ENCODE measurements around the gene ATXN7L3.
A peak's percentile ranks its signal among the peaks of the same experiment; 100 is the strongest.

ATXN7L3 gene

DNA sequence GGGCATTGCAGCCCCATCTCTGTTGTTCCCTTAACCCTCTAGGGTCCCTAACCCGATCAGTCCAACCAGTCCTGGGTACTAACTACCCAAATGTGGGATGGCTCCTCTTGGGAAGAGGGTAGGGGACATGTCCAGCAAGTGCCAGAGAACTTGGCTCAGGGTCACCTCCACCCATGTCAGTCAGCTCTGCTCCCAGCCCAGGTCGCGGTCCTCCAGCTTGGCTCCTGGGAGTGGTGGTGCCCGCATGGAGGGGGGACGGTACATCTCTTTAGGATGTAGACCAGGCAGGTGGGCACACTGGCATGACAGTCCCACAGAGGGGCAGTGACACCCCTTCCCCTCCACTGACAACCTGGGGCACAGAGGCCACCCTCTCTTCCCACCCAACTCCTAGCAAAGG, 6.9 kb downstream of the ATXN7L3 start:
- Histone ChIP-seq H3K9ac (ENCODE audit: low read length) (no peak overlapping the region), H3K4me1 (ENCODE audit: control insufficient read depth, low read depth, low read length) (peaks cover 4% of the 10 kb centered on the region), H3K27me3 (ENCODE audit: control insufficient read depth, insufficient read depth, low read length) (no peaks in the 10 kb centered on the region), H3K4me3 (ENCODE audit: low read length) (no peak overlapping the region), H3K27ac (ENCODE audit: low read length) (no peak overlapping the region), H3K9me3 (ENCODE audit: control insufficient read depth, low read depth, low read length) (no peaks in the 10 kb centered on the region), H3K36me3 (ENCODE audit: control insufficient read depth, low read depth, low read length) (peaks cover 48% of the 10 kb centered on the region)

DNA sequence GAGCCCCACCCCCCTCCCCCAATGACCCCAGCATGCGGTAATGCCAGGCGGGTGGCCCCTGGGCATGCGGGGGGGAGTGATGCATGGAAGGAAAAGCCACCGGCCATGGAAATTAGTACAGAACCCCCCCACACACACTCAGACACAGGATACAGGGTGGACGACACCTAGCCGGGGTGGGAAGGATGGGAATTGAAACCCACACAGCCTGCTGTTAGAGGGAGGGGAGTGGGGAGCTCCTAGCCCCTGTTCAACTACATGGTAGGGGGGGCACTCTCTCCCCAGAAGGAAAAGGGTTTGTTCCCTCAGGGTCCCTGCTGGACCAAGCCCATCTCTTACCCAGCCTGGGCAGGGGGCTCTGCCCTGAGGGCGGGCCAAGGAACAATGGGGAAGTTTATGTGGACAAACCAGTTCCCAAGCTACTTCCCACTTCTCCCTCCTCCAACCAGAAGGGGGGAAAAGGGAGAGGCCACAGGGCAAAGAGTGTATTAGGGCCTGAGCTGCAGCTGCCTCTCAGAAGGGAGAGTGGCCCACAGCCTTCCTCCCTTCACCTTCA, 7.7 kb downstream of the ATXN7L3 start:
- H3K9me3 ChIP-seq (ENCODE audit: control insufficient read depth, low read depth, low read length) = no peaks in the 10 kb centered on the region
- H3K36me3 ChIP-seq (ENCODE audit: control insufficient read depth, low read depth, low read length) = peaks cover 41% of the 10 kb centered on the region
- H3K27me3 ChIP-seq (ENCODE audit: control insufficient read depth, insufficient read depth, low read length) = no peaks in the 10 kb centered on the region
- H3K9ac ChIP-seq (ENCODE audit: low read length) = no peak overlapping the region
- H3K27ac ChIP-seq (ENCODE audit: low read length) = no peak overlapping the region
- no peak overlapping the region for H3K4me3 ChIP-seq (ENCODE audit: low read length)
- peaks cover 4% of the 10 kb centered on the region for H3K4me1 ChIP-seq (ENCODE audit: control insufficient read depth, low read depth, low read length)

DNA sequence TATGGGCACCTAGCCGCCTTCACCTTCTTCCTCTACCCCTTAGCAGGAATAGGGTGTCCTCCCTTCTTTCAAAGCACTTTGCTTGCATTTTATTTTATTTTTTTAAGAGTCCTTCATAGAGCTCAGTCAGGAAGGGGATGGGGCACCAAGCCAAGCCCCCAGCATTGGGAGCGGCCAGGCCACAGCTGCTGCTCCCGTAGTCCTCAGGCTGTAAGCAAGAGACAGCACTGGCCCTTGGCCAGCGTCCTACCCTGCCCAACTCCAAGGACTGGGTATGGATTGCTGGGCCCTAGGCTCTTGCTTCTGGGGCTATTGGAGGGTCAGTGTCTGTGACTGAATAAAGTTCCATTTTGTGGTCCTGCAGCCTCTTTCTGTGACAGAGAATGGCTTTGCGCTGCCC, 8.3 kb downstream of the ATXN7L3 start:
- no peak overlapping the region for H3K9ac ChIP-seq (ENCODE audit: low read length)
- no peak overlapping the region for H3K4me3 ChIP-seq (ENCODE audit: low read length)
- H3K36me3 ChIP-seq (ENCODE audit: control insufficient read depth, low read depth, low read length) = peaks cover 37% of the 10 kb centered on the region
- H3K4me1 ChIP-seq (ENCODE audit: control insufficient read depth, low read depth, low read length) = peaks cover 4% of the 10 kb centered on the region
- H3K9me3 ChIP-seq (ENCODE audit: control insufficient read depth, low read depth, low read length) = no peaks in the 10 kb centered on the region
- H3K27ac ChIP-seq (ENCODE audit: low read length) = no peak overlapping the region
- H3K27me3 ChIP-seq (ENCODE audit: control insufficient read depth, insufficient read depth, low read length) = no peaks in the 10 kb centered on the region

DNA sequence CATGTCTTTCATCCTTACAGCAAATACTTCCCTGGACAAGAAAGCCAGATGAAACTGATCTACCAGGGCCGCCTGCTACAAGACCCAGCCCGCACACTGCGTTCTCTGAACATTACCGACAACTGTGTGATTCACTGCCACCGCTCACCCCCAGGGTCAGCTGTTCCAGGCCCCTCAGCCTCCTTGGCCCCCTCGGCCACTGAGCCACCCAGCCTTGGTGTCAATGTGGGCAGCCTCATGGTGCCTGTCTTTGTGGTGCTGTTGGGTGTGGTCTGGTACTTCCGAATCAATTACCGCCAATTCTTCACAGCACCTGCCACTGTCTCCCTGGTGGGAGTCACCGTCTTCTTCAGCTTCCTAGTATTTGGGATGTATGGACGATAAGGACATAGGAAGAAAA, 9.2 kb downstream of the ATXN7L3 start:
- Histone ChIP-seq H3K36me3 (ENCODE audit: control insufficient read depth, low read depth, low read length) (peaks cover 32% of the 10 kb centered on the region), H3K4me3 (ENCODE audit: low read length) (no peak overlapping the region), H3K9me3 (ENCODE audit: control insufficient read depth, low read depth, low read length) (no peaks in the 10 kb centered on the region), H3K27ac (ENCODE audit: low read length) (no peak overlapping the region), H3K9ac (ENCODE audit: low read length) (no peak overlapping the region), H3K4me1 (ENCODE audit: control insufficient read depth, low read depth, low read length) (peaks cover 4% of the 10 kb centered on the region), H3K27me3 (ENCODE audit: control insufficient read depth, insufficient read depth, low read length) (no peaks in the 10 kb centered on the region)

DNA sequence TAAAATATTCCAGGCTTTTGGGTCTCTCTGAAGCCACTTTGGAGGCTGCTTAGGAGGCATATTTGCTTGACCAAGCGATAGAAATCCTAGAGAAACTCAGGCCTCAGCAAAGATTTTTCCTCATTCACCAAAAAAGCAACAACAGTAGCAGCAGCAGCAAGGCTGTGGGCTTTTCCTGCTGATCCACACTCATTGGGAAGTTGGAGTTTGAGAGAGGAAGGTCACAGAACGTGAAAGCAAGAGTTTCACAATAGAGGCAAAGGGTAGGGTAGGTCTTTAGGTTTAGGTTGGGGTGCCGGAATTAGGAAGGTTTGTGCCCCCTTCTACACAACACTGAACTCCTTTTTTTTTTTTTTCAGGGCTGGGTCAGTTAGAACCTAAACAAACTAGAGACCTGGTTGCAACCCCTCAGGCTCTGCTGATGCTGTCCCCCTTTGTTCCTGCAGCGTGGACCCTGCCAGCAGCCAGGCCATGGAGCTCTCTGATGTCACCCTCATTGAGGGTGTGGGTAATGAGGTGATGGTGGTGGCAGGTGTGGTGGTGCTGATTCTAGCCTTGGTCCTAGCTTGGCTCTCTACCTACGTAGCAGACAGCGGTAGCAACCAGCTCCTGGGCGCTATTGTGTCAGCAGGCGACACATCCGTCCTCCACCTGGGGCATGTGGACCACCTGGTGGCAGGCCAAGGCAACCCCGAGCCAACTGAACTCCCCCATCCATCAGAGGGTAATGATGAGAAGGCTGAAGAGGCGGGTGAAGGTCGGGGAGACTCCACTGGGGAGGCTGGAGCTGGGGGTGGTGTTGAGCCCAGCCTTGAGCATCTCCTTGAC, 10.9 kb downstream of the ATXN7L3 start:
- H3K36me3 ChIP-seq (ENCODE audit: control insufficient read depth, low read depth, low read length) = peaks cover 16% of the 10 kb centered on the region
- H3K9me3 ChIP-seq (ENCODE audit: control insufficient read depth, low read depth, low read length) = no peaks in the 10 kb centered on the region
- peaks cover 4% of the 10 kb centered on the region for H3K4me1 ChIP-seq (ENCODE audit: control insufficient read depth, low read depth, low read length)
- H3K4me3 ChIP-seq (ENCODE audit: low read length) = no peak overlapping the region
- H3K9ac ChIP-seq (ENCODE audit: low read length) = no peak overlapping the region
- no peak overlapping the region for H3K27ac ChIP-seq (ENCODE audit: low read length)
- no peaks in the 10 kb centered on the region for H3K27me3 ChIP-seq (ENCODE audit: control insufficient read depth, insufficient read depth, low read length)

DNA sequence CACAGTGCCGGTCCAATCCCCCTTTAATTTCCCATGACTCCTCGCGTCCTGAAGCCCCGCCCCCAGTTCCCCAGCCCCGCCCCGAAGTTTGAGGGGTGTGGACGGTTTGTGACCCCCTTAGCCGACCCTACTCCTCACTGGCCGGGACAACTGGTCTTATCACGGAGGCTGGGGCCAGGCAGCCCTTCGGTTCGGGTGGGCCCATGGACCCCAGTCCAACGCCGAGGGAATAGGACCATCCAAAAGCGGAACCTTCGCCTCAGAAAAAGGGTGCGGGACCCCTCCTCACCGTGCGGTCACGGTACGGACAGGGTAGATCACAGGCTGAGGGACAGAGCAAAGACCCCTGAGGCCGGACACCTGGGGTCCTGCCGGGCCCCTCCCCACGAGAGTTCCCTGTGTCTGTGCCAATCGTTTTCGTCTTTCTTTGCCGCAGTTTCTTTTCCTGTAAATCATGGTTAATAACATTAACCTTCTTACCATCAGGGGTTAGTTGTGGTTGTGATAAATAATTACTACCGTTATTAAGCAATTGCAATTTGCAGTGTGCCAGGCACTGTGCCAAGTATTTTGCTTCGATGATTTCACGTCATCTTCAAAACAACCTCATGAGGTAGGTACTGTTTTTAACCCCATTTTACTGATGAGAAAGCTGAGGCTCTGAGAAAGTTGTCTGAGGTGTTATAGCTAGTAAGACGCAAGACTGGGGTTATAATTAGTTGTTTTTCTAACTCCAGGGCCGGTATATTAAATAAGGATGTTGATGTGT, 12.4 kb downstream of the ATXN7L3 start:
- Histone ChIP-seq H3K9ac (ENCODE audit: low read length) (peak overlapping the region; percentile 71), H3K27me3 (ENCODE audit: control insufficient read depth, insufficient read depth, low read length) (no peaks in the 10 kb centered on the region), H3K4me3 (ENCODE audit: low read length) (peak overlapping the region; percentile 100), H3K9me3 (ENCODE audit: control insufficient read depth, low read depth, low read length) (no peaks in the 10 kb centered on the region), H3K27ac (ENCODE audit: low read length) (peak overlapping the region; percentile 75), H3K4me1 (ENCODE audit: control insufficient read depth, low read depth, low read length) (peaks cover under 1% of the 10 kb centered on the region), H3K36me3 (ENCODE audit: control insufficient read depth, low read depth, low read length) (peaks cover 11% of the 10 kb centered on the region)

DNA sequence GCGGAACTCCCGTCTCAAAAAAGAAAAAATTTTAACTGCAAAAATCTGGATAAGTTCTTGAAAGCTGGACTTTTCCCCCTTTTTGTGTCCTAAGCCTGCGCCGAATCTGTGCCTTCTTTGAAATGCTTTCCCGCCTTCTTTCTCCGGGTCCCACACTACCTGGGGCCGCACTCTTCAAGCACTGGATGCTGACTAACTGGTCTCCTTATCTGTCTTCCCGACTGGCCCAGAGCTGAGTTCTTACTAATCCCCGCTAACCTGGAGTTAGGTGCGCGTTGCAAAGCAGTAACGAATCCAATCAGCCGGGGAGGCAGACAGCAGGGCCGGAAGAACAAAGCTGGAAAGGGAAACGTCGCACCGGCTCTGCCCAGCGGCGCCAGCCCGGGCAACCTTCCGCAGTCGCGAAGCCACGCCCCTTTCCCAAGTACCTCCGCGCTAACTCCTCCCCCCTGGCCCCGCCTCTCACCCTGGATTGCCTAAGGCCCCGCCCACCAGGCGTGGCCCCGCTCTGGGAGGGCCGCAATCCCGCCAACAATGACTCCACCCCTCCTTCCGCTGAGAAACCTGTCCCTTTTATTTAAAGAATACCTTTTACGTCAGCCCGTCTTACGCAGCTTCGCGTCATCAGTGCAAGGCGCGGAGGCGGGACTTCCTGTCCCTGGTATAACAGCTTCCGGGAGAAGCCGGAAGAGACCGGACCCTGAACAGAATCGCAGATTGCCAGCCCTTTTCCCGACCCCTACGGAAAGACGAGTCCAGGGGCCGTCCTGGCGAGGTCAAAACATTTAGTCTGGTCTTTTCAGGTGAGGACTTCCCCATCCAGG, 13.2 kb downstream of the ATXN7L3 start, which contains the start of gene TMUB2:
Gene TMUB2 (plus strand): TSS at position 666 of the 824 bp plus-strand sequence. CDS start 737 bp downstream, outside the sequence.
- H3K9me3 ChIP-seq (ENCODE audit: control insufficient read depth, low read depth, low read length) = no peaks in the 10 kb centered on the region
- peak within 1 kb of the TSS; percentile 96 for H3K9ac ChIP-seq (ENCODE audit: low read length)
- H3K27me3 ChIP-seq (ENCODE audit: control insufficient read depth, insufficient read depth, low read length) = no peaks in the 10 kb centered on the region
- peaks cover 19% of the 10 kb centered on the region for H3K36me3 ChIP-seq (ENCODE audit: control insufficient read depth, low read depth, low read length)
- peak within 1 kb of the TSS; percentile 96 for H3K27ac ChIP-seq (ENCODE audit: low read length)
- peak within 1 kb of the TSS; percentile 100 for H3K4me3 ChIP-seq (ENCODE audit: low read length)
- no peaks in the 10 kb centered on the region for H3K4me1 ChIP-seq (ENCODE audit: control insufficient read depth, low read depth, low read length)

DNA sequence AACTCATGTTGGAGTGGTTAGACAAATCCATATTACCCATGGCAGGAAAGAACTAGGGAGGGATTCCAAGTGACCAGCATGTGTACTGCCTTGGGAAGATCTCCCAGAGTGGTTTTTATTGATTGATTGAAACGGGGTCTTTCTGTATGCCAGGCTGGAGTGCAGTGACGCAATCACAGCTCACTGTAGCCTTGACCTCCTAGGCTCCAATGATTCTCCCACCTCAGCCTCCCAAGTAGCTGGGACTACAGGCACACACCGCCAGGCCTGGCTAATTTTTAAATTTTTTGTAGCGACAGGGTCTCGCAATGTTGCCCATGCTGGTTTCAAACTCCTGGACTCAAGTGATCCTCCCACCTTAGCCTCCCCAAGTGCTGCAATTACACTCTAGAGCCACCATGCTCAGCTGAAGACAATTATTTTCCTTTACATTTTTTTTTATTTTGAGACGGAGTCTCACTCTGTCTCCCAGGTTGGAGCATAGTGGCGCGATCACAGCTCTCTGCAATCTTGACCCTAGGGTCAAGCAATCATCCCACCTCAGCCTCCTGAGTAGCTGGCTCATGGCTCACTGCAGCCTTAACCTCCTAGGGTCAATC, 15.4 kb downstream of the ATXN7L3 start:
- Histone ChIP-seq H3K4me1 (ENCODE audit: control insufficient read depth, low read depth, low read length) (no peaks in the 10 kb centered on the region), H3K4me3 (ENCODE audit: low read length) (no peak overlapping the region), H3K27ac (ENCODE audit: low read length) (no peak overlapping the region), H3K9ac (ENCODE audit: low read length) (no peak overlapping the region), H3K27me3 (ENCODE audit: control insufficient read depth, insufficient read depth, low read length) (no peaks in the 10 kb centered on the region), H3K9me3 (ENCODE audit: control insufficient read depth, low read depth, low read length) (no peaks in the 10 kb centered on the region), H3K36me3 (ENCODE audit: control insufficient read depth, low read depth, low read length) (peaks cover 14% of the 10 kb centered on the region)

DNA sequence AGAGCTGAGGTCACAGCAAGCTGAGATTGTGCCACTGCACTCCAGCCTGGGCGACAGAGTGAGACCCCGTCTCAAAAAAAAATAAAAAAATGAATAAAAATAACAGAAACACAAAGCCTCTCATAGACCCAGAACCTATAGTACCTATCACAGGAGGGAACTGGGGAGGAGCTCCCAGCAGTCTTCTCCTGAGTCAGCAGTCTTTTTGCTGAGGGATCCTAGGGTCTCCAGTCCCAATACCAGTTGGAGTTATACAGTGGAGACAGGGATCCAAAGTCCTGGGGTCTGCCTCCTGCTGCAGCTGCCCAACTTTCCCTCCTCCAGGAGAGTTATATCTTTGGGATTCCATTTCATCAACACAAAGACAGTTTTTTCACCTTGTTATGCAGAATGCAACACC, 16.7 kb downstream of the ATXN7L3 start:
- H3K27ac ChIP-seq (ENCODE audit: low read length) = no peak overlapping the region
- H3K9me3 ChIP-seq (ENCODE audit: control insufficient read depth, low read depth, low read length) = no peaks in the 10 kb centered on the region
- H3K27me3 ChIP-seq (ENCODE audit: control insufficient read depth, insufficient read depth, low read length) = no peaks in the 10 kb centered on the region
- no peak overlapping the region for H3K4me3 ChIP-seq (ENCODE audit: low read length)
- H3K9ac ChIP-seq (ENCODE audit: low read length) = no peak overlapping the region
- peaks cover 15% of the 10 kb centered on the region for H3K36me3 ChIP-seq (ENCODE audit: control insufficient read depth, low read depth, low read length)
- H3K4me1 ChIP-seq (ENCODE audit: control insufficient read depth, low read depth, low read length) = no peaks in the 10 kb centered on the region

DNA sequence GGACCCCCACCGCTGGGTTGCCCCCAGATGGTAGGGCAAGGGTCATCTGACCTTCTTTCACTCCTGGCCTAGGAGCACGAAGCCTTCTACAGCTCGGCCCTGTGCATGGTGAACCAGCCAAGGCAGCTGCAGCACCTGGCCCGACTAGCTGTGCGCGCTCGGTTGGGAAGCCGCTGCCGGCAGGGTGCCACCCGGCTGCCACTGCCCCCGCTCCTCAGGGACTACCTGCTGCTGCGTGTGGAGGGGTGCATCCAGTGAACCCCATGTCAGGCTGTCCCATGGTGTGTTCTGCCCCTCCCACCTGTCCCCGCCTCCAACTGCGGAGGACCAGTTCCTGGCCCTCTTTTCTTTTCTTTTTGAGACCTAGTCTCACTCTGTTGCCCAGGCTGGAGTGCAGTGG, 21.6 kb downstream of the ATXN7L3 start:
- Histone ChIP-seq H3K4me3 (ENCODE audit: low read length) (no peak overlapping the region), H3K36me3 (ENCODE audit: control insufficient read depth, low read depth, low read length) (peaks cover 19% of the 10 kb centered on the region), H3K27ac (ENCODE audit: low read length) (no peak overlapping the region)

DNA sequence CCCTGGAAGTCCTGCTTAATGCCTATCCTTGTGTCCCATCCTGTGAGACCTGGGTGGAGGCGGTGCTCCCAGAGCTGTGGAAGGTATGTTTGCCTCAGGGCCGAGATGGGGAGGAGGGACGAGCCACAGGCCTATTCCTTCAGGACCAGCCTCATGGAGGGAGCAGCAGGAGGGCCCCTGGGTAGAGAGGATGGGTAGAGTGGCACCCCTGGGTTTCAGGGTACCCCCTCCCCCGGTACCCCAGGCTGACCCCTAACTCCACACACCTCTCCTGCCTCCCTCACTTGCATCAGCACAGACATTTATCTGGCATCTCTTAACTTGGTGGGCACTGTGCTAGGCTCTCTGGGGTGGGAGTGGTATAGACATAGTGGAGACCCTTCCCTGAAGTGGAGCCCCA, 22.0 kb downstream of the ATXN7L3 start:
- Histone ChIP-seq H3K4me3 (ENCODE audit: low read length) (no peak overlapping the region), H3K27ac (ENCODE audit: low read length) (no peak overlapping the region), H3K4me1 (ENCODE audit: control insufficient read depth, low read depth, low read length) (no peaks in the 10 kb centered on the region), H3K36me3 (ENCODE audit: control insufficient read depth, low read depth, low read length) (peaks cover 17% of the 10 kb centered on the region), H3K27me3 (ENCODE audit: control insufficient read depth, insufficient read depth, low read length) (no peaks in the 10 kb centered on the region), H3K9ac (ENCODE audit: low read length) (no peak overlapping the region), H3K9me3 (ENCODE audit: control insufficient read depth, low read depth, low read length) (no peaks in the 10 kb centered on the region)

More for the DNA sequence above, 21.6 kb downstream of the ATXN7L3 start:
- no peaks in the 10 kb centered on the region for H3K4me1 ChIP-seq (ENCODE audit: control insufficient read depth, low read depth, low read length)
- no peak overlapping the region for H3K9ac ChIP-seq (ENCODE audit: low read length)
- no peaks in the 10 kb centered on the region for H3K27me3 ChIP-seq (ENCODE audit: control insufficient read depth, insufficient read depth, low read length)
- no peaks in the 10 kb centered on the region for H3K9me3 ChIP-seq (ENCODE audit: control insufficient read depth, low read depth, low read length)

Measured in iPS-18a (cell line).